ACHN (cell line): ENCODE results near the gene LSM8.
A peak's percentile ranks its signal among the peaks of the same experiment; 100 is the strongest.
"Not testable (repeated sequence)": the region's sequence is repeated elsewhere in the genome, so short reads cannot be mapped to it uniquely, and the experiment has no call there.

Source experiments
- DNase-seq: peaks from one replicate; pipeline ENCODE4 v3.0.0-alpha.2; 2015
- in situ Hi-C: cut with HindIII; loops from 2 replicates; pipeline ENCODE4 v1.10.0; 2017; ENCODE audit warnings: low sequenced_read_pairs, low pct_ligation_motif_present, low pct_unique_long_range_greater_than_20kb

The LSM8 gene

DNA sequence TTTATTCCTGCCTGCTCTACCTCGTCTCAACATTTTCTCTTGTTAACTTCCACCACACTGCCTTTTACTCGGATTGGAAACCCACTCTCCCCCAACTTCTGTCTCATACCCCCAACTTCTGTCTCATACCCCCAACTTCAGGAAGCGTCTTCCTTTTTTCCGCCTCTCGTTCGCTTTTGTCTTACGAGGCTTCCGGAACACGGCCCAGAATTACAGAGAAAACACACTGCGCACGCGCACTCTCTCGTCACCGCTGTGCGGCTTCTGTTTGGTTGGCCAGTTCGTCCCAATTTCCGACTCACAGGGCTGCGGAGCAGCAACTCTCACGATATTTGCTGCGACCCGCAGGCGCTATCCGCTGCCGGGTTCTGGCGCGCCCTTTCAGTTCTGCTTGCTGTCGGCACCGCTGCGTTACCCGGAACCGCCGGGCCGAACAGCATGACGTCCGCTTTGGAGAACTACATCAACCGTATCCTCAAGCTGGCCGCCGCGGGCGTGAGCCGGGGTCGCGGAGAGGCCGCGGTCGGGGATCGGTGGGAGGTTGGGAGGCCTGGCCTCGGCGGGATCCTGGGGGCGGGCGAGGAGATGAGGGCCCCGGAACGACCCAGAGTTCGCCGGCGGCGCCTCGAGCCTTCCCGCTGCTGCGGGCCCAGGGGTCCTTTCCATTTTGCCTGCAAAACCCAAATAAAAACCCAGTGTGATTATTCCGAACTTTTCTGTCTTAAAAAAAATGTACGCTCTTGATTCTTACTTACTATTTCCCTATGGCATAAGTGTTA, at the start of gene LSM8:
LSM8 (plus strand) TSS at position 379 of the 779 bp plus-strand sequence; CDS start at position 439, 60 bp downstream.
- DNase-seq = peak; percentile 100
- in situ Hi-C loops = no loop called here

GRCh38 chr7:118134420-118134819, 49.5 kb upstream of the LSM8 start:
- in situ Hi-C loops, DNase-seq: not testable (repeated sequence)

- in situ Hi-C loops = no loop called here
- no peak for DNase-seq
Measured at GRCh38 chr7:118140468-118140867, 43.5 kb upstream of the LSM8 start.

GRCh38 chr7:118142012-118142411, 42.0 kb upstream of the LSM8 start:
- in situ Hi-C loops = no loop called here
- no peak for DNase-seq

DNA sequence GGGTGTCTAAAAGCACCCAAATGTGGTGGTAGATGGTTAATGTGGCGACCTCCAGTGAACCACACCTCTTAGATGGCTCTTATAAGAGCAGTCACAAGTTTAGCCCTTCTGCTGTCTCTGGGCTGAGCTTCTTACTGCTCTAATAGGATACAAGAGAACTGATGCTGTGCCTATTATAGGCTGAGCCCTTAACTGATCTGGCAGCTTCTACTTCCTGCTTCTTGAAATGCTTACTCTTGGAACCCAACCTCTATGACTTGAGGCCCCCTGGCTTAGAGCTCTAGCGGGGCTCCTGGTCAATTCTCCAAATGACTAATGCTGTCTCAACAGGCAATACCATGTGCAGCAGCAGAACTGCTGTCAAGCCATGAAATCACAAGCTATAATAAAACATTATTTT, 35.0 kb upstream of the LSM8 start:
- DNase-seq = no peak
- in situ Hi-C loops = no loop called here

DNA sequence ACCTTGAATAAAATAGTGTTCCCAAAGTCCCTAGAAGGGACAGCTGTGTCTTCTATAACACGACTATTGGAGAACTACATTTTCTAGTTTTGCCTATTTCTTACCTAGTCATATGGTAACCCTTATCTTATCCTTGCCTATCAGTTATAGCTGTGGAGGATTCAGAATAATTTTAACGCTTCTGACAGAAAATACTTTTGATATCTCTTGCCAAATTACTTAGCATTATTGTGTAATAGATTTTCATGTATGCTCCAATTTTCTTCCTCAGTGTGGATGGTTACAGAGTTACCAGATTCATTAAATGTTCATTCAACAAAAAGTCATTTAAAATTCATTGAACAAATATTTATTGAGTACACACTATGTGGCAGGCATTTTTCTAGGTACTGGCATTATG, 34.6 kb upstream of the LSM8 start:
- DNase-seq = no peak
- in situ Hi-C loops = no loop called here

- in situ Hi-C loops = no loop called here
- DNase-seq = no peak
Measured at GRCh38 chr7:118151671-118152070, 32.3 kb upstream of the LSM8 start.

GRCh38 chr7:118152149-118152548, 31.8 kb upstream of the LSM8 start:
- in situ Hi-C loops = no loop called here

GRCh38 chr7:118152654-118153053, 31.3 kb upstream of the LSM8 start:
- in situ Hi-C loops = no loop called here

More at GRCh38 chr7:118152149-118152548, 31.8 kb upstream of the LSM8 start:
- DNase-seq = no peak

GRCh38 chr7:118153551-118154177, 30.3 kb upstream of the LSM8 start:
- peak; percentile 67 for DNase-seq
- in situ Hi-C loops = no loop called here

More at GRCh38 chr7:118152654-118153053, 31.3 kb upstream of the LSM8 start:
- no peak for DNase-seq

GRCh38 chr7:118158766-118159165, 25.2 kb upstream of the LSM8 start:
- in situ Hi-C loops = no loop called here
- peak; percentile 22 for DNase-seq

- DNase-seq = no peak
- in situ Hi-C loops = no loop called here
Measured at GRCh38 chr7:118169146-118169545, 14.8 kb upstream of the LSM8 start.

GRCh38 chr7:118175740-118176139, 8.2 kb upstream of the LSM8 start:
- no peak for DNase-seq
- in situ Hi-C loops = no loop called here

GRCh38 chr7:118179191-118179590, 4.8 kb upstream of the LSM8 start:
- in situ Hi-C loops = no loop called here
- no peak for DNase-seq

DNA sequence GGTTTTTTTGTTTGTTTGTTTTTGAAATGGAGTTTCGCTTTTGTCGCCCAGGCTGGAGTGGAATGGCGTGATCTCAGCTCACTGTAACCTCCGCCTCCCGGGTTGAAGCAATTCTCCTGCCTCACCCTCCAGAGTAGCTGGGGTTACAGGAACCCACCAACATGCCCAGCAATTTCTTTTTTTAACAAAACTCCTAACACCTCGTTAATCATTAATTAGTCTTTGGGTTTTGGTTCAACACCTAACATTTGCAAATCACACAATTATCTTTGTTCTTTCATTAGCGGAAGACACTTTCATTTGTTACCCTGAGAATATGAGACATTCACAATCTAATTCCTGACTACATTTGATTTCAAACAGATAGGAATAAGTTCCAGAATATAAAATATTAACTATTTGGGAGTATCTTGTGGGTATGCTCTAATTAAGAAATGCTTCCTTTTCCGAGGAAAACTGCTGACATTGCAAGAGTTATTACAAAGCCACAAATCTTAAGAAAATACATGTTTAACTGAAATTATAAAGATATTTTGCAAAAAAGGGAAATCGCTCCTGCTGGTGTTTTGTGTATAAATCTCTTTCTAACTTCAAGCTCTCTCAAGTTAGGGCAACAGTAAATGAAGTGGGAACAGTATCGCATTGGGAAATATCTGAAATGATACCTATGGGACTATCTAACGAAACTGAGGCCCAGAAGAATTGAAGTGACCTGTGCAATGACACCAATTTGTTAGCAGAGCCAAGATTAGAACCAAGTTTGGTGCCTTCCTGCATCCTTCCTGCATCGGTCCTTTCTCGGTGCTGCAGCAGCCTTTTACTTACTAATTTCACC, 1.2 kb upstream of the LSM8 start:
- in situ Hi-C loops = no loop called here
- DNase-seq = peak; percentile 36

- peak; percentile 37 for DNase-seq
- in situ Hi-C loops = no loop called here
Measured at GRCh38 chr7:118183428-118183785, 557 bp upstream of the LSM8 start.

DNA sequence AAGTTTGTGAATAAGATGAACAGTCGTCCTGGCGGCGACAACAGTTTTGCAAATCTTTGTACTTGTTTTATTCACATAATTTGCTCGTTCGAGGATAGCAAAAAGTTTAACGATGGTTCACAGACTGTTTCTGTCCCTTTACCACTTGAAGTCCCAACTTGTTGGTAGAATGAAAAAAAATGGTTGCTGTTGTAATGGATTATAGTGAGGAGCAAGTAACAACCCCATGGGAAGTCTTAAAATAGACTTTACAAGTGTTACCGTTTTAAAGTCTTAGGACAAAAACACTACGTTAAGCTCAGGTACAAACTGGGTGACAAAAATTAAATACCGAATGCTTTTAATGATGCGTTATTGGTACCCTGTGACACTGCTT, 589 bp downstream of the LSM8 start:
- in situ Hi-C loops = no loop called here
- DNase-seq = peak; percentile 35

DNA sequence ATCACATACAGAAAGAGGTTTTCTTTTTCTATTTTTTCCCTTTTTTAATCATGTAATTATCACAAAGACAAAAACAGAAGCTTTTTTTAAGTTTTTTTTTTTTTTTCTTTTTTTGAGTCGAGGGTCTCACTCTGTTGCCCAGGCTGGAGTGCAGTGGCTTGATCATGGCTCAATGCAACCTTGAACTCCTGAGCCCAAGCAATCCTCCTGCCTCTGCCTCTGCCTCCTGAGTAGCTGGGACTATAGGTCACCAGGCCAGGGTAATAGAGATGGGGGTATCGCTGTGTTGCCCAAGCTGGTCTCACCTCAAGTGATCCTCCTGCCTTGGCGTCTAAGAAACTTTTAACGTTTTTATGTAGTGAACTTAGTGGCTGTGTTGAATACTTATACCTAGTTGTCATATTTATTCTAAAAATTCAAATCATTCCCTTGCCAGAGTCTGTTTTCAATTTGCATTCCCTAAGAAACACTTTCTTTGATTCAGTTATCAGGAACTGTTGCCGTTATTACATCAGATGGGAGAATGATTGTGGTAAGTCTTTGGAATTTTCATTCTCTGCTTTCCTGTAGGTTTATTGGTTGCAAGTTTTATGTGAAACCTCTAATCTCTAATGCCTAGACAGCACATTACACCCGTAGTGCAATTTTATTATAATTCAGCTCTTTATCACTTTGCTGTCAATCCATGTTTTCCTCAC, 1.3 kb downstream of the LSM8 start:
- in situ Hi-C loops = no loop called here
- no peak for DNase-seq

DNA sequence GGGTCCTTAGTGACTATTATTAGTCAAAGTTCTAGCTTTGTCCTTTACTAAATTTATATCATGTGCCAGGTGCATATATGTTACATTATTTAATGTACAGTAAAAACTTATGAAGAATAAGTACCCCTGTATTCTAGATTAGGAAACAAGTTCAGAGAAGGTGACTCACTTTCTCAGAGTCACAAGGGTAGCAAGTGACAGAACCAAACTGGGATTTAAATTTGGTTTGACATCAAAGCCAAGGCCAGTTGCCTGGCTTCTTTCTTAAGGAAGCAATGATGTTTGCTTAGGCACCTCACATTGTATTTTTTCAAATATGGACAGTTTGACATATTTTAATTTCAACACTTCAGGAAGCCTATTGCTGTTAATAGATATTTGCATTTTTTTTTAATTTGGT, 2.5 kb downstream of the LSM8 start:
- no peak for DNase-seq
- in situ Hi-C loops = no loop called here
